Endothelial cell of umbilical vein (primary cell): ENCODE data around the gene CD84. TPM values are rescaled to one million over a fixed set of nuclear protein-coding genes. Genes with fewer than 3 reads are reported as not detected.
"Not testable (repeated sequence)": the region's sequence is repeated elsewhere in the genome, so short reads cannot be mapped to it uniquely, and the experiment has no call there.

Experiments
- BruUV-seq: library from RNA; stranded (reverse); fragments of 400-500 nt; replicated peaks from 2 replicates; lab custom pipeline; 2021; lab: Mats Ljungman, UMichigan
- CTCF ChIA-PET: fragments of 300-600, 350-600 bp; sonication (Branson Sonifier 250); formaldehyde crosslinking; loops from one replicate; lab custom pipeline; 2021; ENCODE audit warnings: antibody characterized with exemption, inconsistent platforms; lab: Charles Lee
- POLR2A ChIA-PET: fragments of 300-600, 350-600 bp; sonication (Branson Sonifier 250); formaldehyde crosslinking; loops from one replicate; lab custom pipeline; 2021; ENCODE audit warnings: antibody characterized with exemption, inconsistent platforms; lab: Charles Lee
- DNase-seq: peaks from one replicate; pipeline ENCODE4 v3.0.0-alpha.2; 2011; ENCODE audit warnings: low read depth, low spot score
- FAIRE-seq: peaks from 2 replicates; lab custom pipeline; 2011; peaks lifted over from hg19 to GRCh38; lab: Jason Lieb, UNC
- H2AFZ ChIP-seq: 2 replicates; pipeline ENCODE4 v1.6.0; 2012; ENCODE audit warnings: low read depth, low read length, control low read depth, inconsistent platforms
- H3K27ac ChIP-seq: 2 replicates; pipeline ENCODE4 v1.5.1; 2011; ENCODE audit warnings: low read depth, mild to moderate bottlenecking, control low read depth, low read length, moderate library complexity; ENCODE audit not compliant: insufficient read depth
- H3K27me3 ChIP-seq, 2 experiments: 2 replicates each; pipeline versions ENCODE4 v1.6.0 to v1.6.1; 2011; ENCODE audit warnings: low read length in 2 of 2, mixed read lengths in 1 of 2; ENCODE audit not compliant: control insufficient read depth in 2 of 2, insufficient read depth in 2 of 2
- H3K36me3 ChIP-seq, 2 experiments: 2 replicates in 1 of 2; 3 replicates in 1 of 2; pipeline ENCODE4 v1.5.1; 2011; ENCODE audit warnings: low read length in 2 of 2, mild to moderate bottlenecking in 1 of 2, moderate library complexity in 1 of 2; ENCODE audit not compliant: control insufficient read depth in 2 of 2, insufficient read depth in 2 of 2; ENCODE audit errors: extremely low read depth in 1 of 2
- H3K4me1 ChIP-seq: 3 replicates; pipeline ENCODE4 v1.5.1; 2011; ENCODE audit warnings: mild to moderate bottlenecking, low read length; ENCODE audit not compliant: control insufficient read depth, insufficient read depth; ENCODE audit errors: extremely low read depth
- H3K4me2 ChIP-seq: 2 replicates; pipeline ENCODE4 v1.6.1; 2011; ENCODE audit warnings: low read length, control low read depth, mixed read lengths; ENCODE audit not compliant: insufficient read depth
- H3K4me3 ChIP-seq, 3 experiments: fragments of 200-600 bp in 1 of 3; sonication (generic), shearing (Covaris generic) in 1 of 3; replicated peaks in 1 of 3; 2 replicates each; pipeline ENCODE4 v1.5.1; 2011 to 2016; ENCODE audit warnings: control low read depth in 3 of 3, low read length in 3 of 3, mild to moderate bottlenecking in 2 of 3, inconsistent platforms in 1 of 3, low read depth in 1 of 3, moderate library complexity in 1 of 3; ENCODE audit not compliant: insufficient read depth in 1 of 3
- H3K79me2 ChIP-seq: 2 replicates; pipeline ENCODE4 v1.6.0; 2012; ENCODE audit warnings: low read length, inconsistent platforms; ENCODE audit not compliant: control insufficient read depth, insufficient read depth
- H3K9ac ChIP-seq: replicated peaks from 2 replicates; pipeline ENCODE3; 2011; ENCODE audit warnings: low read length, control low read depth; ENCODE audit not compliant: insufficient read depth; ENCODE audit errors: extremely low read depth
- H3K9me1 ChIP-seq: replicated peaks from 3 replicates; pipeline ENCODE4 v1.6.0; 2011; ENCODE audit warnings: mild to moderate bottlenecking, low read length; ENCODE audit not compliant: control insufficient read depth, insufficient read depth; ENCODE audit errors: extremely low read depth
- H3K9me3 ChIP-seq: replicated peaks from 2 replicates; pipeline ENCODE4 v1.5.1; 2012; ENCODE audit warnings: low read length, inconsistent platforms; ENCODE audit not compliant: control insufficient read depth, insufficient read depth
- H4K20me1 ChIP-seq: replicated peaks from 2 replicates; pipeline ENCODE3; 2011; ENCODE audit warnings: mild to moderate bottlenecking, low read length; ENCODE audit not compliant: control insufficient read depth, insufficient read depth; ENCODE audit errors: extremely low read depth
- CTCF ChIP-seq, 2 donors: IDR thresholded peaks; 1 replicate in 1 of 2; 2 replicates in 1 of 2; pipeline ENCODE4 v1.5.1; 2011; ENCODE audit warnings: low read length in 2 of 2, mild to moderate bottlenecking in 2 of 2, moderate library complexity in 2 of 2, control low read depth in 1 of 2, inconsistent platforms in 1 of 2, low read depth in 1 of 2; ENCODE audit not compliant: insufficient read depth in 1 of 2; ENCODE audit errors: extremely low read depth in 1 of 2
- EZH2 ChIP-seq: IDR thresholded peaks from 2 replicates; pipeline ENCODE4 v1.6.1; 2012; ENCODE audit warnings: borderline replicate concordance, low read depth, mild to moderate bottlenecking, moderate library complexity, low read length, inconsistent platforms; ENCODE audit not compliant: severe bottlenecking
- FOS ChIP-seq: IDR thresholded peaks from 2 replicates; pipeline ENCODE4 v1.6.1; 2011; ENCODE audit warnings: mild to moderate bottlenecking, low read length, moderate library complexity, borderline replicate concordance; ENCODE audit not compliant: insufficient read depth
- GATA2 ChIP-seq: IDR thresholded peaks from 2 replicates; pipeline ENCODE4 v1.7.0; 2011; ENCODE audit warnings: low read depth, mild to moderate bottlenecking, moderate library complexity, mixed read lengths, low read length; ENCODE audit not compliant: insufficient read length, insufficient read depth
- JUN ChIP-seq: IDR thresholded peaks from 2 replicates; pipeline ENCODE4 v1.6.1; 2011; ENCODE audit warnings: borderline replicate concordance, low read depth; ENCODE audit not compliant: insufficient read length, insufficient read depth
- MYC ChIP-seq: IDR thresholded peaks from one replicate; pipeline ENCODE4 v1.6.1; 2011; ENCODE audit warnings: mild to moderate bottlenecking, low read depth, low read length
- POLR2A ChIP-seq: IDR thresholded peaks from 2 replicates; pipeline ENCODE4 v1.6.1; 2012; ENCODE audit warnings: low read depth, mild to moderate bottlenecking, control low read depth, low read length
- POLR2AphosphoS5 ChIP-seq: IDR thresholded peaks from 2 replicates; pipeline ENCODE4 v1.6.1; 2012; ENCODE audit warnings: low read depth, mild to moderate bottlenecking, control low read depth, low read length, moderate library complexity; ENCODE audit not compliant: insufficient read depth
- dilution Hi-C: fragments of 300-500 bp; cut with MboI; formaldehyde crosslinking; loops from one replicate; pipeline ENCODE4 v1.15.0; 2019; ENCODE audit warnings: low sequenced_read_pairs; ENCODE audit not compliant: extremely low pct_ligation_motif_present
- intact Hi-C: fragments of 100-400 bp; cut with micrococcal nuclease; formaldehyde crosslinking; loops from one replicate; pipeline ENCODE4 v1.10.0; 2022
- polyA plus RNA-seq, 4 experiments: library from polyadenylated mRNA; depleted of rRNA in 3 of 4; stranded (reverse) in 3 of 4; unstranded in 1 of 4; fragments of >200 nt; gene quantifications; 2 replicates each; pipeline versions ENCODE4 v1.2.1 to v1.2.3, GENCODE V29; 2011 to 2012; ENCODE audit warnings: missing spikeins in 1 of 4
- total RNA-seq: library from RNA; stranded (reverse); gene quantifications from 2 replicates; pipeline ENCODE4 v1.2.3, GENCODE V29; 2021
- TF ChIP-seq, protein P1 (sequence below): IDR thresholded peaks from 2 replicates; pipeline ENCODE4 v1.6.1; 2011; ENCODE audit not compliant: insufficient read depth, insufficient read length

The CD84 gene
- total and polyA plus RNA-seq, 2 donors (not counting 3 experiments of a cell fraction or from before 2014, with no cell fraction given) = not detected

DNA sequence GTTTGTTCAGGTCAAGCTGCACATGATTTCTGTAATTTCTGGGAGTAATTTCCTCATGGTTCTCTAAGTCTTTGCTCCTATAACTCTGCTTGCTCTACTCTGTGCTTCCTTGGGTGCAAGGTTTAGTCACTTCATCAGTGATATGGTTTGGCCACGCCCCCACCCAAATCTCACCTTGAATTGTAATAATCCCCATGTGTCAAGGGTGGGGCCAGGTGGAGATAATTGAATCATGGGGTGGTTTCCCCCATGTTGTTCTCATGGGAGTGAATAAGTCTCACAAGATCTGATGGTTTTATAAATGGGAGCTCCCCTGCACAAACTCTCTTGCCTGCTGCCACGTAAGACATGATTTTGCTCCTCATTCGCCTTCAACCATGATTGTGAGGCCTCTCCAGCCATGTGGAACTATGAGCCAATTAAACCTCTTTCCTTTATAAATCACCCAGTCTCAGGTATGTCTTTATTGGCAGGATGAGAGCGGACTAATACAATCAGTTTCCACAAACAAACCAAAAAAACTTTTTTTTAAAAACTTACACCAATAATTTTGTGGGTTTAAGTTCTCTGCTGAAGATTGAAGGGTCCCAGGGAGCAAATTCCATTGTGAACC lies 48.5 kb upstream of the CD84 start:
- H3K27me3 ChIP-seq, H4K20me1 ChIP-seq, H2AFZ ChIP-seq, CTCF ChIA-PET, H3K4me1 ChIP-seq, FAIRE-seq, dilution Hi-C loops, intact Hi-C loops, DNase-seq, H3K9me3 ChIP-seq, H3K79me2 ChIP-seq, POLR2A ChIA-PET, H3K9me1 ChIP-seq, H3K4me2 ChIP-seq, H3K4me3 ChIP-seq, H3K9ac ChIP-seq, H3K27ac ChIP-seq, BruUV-seq, H3K36me3 ChIP-seq: not testable (repeated sequence)

- Histone ChIP-seq H2AFZ (no peak overlapping the region), H3K9me3 (no peaks in the 10 kb centered on the region), H4K20me1 (no peaks in the 10 kb centered on the region), H3K36me3 (no peaks in the 10 kb centered on the region), H3K79me2 (no peaks in the 10 kb centered on the region), H3K9ac (no peak overlapping the region), H3K27ac (no peak overlapping the region), H3K4me3 (no peak overlapping the region), H3K4me2 (no peak overlapping the region), H3K9me1 (no peaks in the 10 kb centered on the region), H3K4me1 (no peaks in the 10 kb centered on the region), H3K27me3 (peaks cover 0 to 2% of the 10 kb centered on the region in 2 experiments)
- dilution Hi-C loops (no loop called here), intact Hi-C loops (no loop called here)
- POLR2A ChIA-PET = no interaction called here
- no peak for FAIRE-seq
- TF ChIP-seq MYC (no peak), JUN (no peak), POLR2AphosphoS5 (no peak), POLR2A (no peak), FOS (no peak), EZH2 (no peak), GATA2 (no peak), CTCF (IDR thresholded peaks at IDR 0.05; ENCODE audit: extremely low read depth in 1 of 2, insufficient read depth in 1 of 2, low read depth in 1 of 2, low read length in 2 of 2) (no peak)
- TF ChIP-seq, protein P1, sequence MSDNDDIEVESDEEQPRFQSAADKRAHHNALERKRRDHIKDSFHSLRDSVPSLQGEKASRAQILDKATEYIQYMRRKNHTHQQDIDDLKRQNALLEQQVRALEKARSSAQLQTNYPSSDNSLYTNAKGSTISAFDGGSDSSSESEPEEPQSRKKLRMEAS = no peak
- BruUV-seq = no TSS peak
- CTCF ChIA-PET = no interaction called here
- DNase-seq = no peak
Measured at GRCh38 chr1:160626509-160627342, 47.4 kb upstream of the CD84 start.
